GM12864 (cell line): ENCODE data around the gene TKT.

ENCODE experiments used
- DNase-seq: peaks from one replicate; pipeline ENCODE4 v3.0.0-alpha.2; 2011; ENCODE audit warnings: low read depth
- H3K4me3 ChIP-seq: 2 replicates; pipeline ENCODE4 v1.5.1; 2011; ENCODE audit warnings: mild to moderate bottlenecking, low read depth, low read length, control low read depth
- TF ChIP-seq, protein P1 (sequence below): IDR thresholded peaks from 2 replicates; pipeline ENCODE4 v1.5.1; 2011; ENCODE audit warnings: low read depth, mild to moderate bottlenecking, moderate library complexity, low read length, control low read depth, inconsistent platforms; ENCODE audit errors: missing control alignments

Gene TKT

DNA sequence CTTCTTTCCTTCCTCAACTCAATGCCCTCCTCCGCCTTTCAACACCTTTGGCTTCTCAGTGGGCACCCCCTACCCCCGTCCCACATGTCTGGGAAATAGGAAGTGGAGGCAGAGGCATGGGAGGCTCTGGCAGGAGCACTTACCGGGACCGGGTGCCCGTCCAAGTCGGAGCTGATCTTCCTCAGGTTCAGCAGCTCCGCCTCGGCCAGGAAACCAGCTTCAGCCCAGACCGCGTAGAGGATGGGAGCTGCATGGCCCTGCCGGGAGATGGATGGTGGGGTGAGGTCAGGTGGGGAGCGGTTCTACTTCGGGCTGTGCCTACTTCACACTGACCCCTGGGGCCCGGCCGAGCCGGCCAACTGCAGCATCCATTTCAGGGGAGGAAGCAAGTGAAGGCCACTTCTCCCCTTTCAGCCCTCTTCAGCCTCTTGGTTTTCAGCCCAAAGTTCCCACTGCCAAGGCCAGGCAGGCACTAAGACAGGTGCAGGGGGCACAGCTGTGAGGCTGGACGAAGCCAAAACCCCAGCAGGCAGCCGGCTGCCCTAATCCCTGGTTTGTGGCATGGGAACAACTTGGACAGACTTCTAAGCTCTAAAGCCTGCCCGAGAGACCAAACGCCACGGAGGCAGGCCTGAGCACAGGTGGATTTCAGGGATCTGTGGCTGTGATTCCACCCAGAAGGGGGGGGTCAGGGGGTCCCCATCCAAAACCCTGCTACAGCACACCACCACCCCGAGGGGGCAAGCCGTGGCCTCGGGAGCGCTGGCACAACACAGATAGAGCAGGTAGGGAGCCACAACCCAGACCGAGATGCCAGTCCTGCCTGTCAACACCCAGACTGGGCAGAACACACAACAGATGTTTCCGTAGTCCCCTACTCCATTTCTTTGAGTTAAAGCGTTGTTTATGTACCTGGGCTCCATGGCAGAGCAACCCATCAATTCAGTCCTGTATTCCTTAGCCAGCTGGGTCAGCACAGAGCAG lies 14.5 kb downstream of the TKT start:
- H3K4me3 ChIP-seq: no peak overlapping the region
- TF ChIP-seq, protein P1, sequence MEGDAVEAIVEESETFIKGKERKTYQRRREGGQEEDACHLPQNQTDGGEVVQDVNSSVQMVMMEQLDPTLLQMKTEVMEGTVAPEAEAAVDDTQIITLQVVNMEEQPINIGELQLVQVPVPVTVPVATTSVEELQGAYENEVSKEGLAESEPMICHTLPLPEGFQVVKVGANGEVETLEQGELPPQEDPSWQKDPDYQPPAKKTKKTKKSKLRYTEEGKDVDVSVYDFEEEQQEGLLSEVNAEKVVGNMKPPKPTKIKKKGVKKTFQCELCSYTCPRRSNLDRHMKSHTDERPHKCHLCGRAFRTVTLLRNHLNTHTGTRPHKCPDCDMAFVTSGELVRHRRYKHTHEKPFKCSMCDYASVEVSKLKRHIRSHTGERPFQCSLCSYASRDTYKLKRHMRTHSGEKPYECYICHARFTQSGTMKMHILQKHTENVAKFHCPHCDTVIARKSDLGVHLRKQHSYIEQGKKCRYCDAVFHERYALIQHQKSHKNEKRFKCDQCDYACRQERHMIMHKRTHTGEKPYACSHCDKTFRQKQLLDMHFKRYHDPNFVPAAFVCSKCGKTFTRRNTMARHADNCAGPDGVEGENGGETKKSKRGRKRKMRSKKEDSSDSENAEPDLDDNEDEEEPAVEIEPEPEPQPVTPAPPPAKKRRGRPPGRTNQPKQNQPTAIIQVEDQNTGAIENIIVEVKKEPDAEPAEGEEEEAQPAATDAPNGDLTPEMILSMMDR: no peak
- no peak for DNase-seq

DNA sequence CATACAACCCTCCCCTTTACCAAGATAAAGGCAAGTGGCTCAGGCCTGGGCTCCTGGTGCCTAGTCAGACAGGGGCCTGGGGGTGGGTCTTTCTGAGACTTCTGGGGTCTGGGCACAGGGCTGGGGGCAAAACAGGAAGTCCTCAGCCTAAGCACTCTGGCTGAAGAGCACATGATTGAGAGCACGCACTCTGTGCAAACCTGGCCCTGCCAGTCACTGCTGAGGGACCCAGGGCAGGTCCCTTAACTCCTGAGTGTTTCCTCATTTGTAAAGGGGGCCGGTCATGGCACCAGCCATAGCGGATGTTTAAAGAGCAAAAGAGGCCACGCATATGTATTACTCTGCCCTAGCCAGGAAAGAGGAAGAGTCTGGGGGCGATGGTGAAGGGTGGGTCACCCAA lies 16.0 kb downstream of the TKT start:
- TF ChIP-seq, protein P1: no peak
- H3K4me3 ChIP-seq: no peak overlapping the region
- DNase-seq: no peak

GRCh38 chr3:53238886-53239285 lies 16.9 kb downstream of the TKT start:
- TF ChIP-seq, protein P1: no peak
- H3K4me3 ChIP-seq: no peak overlapping the region
- DNase-seq: no peak

DNA sequence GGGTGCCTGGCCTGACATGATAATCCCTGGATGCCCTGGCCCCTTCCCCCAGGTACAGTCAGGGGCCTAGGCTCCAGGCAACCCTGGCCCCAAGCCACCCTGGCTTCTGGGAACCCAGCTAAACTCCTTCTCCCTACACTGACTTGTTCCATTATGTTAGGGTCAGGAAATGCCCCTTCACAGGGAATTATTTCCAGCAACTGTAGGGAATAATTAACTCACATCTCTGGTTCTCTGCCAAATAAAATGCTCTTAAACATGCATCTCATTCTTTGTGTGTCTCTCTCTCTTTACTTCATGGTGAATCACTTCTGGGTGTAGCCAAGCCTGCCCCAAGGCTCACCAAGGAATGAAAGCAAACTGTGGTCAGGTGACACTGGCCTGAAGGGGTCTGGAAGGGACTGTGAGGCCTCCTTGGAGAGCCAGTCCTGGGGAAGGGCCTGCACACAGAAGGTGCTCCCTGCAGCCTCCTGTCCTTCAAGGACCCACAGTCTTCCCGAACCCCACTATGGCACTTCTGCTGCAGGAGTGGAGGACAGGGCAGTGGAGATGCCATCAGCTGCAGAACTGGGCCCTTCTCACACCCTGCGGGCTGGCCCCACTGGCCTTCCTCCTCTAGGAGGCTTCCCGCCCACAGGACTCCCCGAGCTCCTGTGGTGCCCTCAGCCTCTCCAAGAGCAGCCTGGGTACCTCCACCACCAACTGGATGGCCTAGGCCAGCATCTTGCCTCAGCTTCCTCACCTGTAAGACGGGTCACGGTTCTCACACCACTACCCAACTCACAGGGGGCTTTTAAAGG lies 17.6 kb downstream of the TKT start:
- no peak for DNase-seq

GRCh38 chr3:53236112-53236841 lies 19.5 kb downstream of the TKT start:
- no peak for DNase-seq
- no peak overlapping the region for H3K4me3 ChIP-seq
- TF ChIP-seq, protein P1: no peak

More for the DNA sequence above, 17.6 kb downstream of the TKT start:
- no peak overlapping the region for H3K4me3 ChIP-seq
- TF ChIP-seq, protein P1: no peak

DNA sequence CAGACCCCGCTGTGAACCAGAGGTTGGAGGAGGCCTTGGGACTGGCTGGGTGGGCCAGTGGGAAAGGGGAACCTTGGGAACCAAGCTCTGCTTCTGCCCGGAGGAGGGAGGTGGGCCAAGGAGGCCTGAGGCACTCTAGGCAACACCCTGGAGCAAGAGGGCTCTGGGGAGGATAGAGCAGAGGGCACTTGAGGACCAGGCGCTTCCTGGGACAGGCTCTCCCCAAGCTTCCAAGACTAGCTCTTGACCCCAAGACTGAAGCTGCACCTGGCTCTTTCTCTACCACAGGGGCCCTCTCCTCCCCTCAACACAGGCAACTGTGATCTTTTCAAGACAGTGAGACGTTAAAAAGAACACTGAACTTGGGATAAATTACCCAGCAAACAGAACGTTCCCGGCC lies 20.3 kb downstream of the TKT start:
- H3K4me3 ChIP-seq: no peak overlapping the region
- DNase-seq: no peak
- TF ChIP-seq, protein P1: no peak
